CD4-positive, alpha-beta T cell treated with Interleukin-1 beta for 1 hour (primary cell): ENCODE results near the gene SPTBN2.
A peak's percentile ranks its signal among the peaks of the same experiment; 100 is the strongest.
"Not testable (repeated sequence)": the region's sequence is repeated elsewhere in the genome, so short reads cannot be mapped to it uniquely, and the experiment has no call there.

Experiments used
- DNase-seq, 2 donors: peaks; one replicate each; pipeline ENCODE4 v3.0.0-alpha.2; 2020 to 2022

SPTBN2 gene

DNA sequence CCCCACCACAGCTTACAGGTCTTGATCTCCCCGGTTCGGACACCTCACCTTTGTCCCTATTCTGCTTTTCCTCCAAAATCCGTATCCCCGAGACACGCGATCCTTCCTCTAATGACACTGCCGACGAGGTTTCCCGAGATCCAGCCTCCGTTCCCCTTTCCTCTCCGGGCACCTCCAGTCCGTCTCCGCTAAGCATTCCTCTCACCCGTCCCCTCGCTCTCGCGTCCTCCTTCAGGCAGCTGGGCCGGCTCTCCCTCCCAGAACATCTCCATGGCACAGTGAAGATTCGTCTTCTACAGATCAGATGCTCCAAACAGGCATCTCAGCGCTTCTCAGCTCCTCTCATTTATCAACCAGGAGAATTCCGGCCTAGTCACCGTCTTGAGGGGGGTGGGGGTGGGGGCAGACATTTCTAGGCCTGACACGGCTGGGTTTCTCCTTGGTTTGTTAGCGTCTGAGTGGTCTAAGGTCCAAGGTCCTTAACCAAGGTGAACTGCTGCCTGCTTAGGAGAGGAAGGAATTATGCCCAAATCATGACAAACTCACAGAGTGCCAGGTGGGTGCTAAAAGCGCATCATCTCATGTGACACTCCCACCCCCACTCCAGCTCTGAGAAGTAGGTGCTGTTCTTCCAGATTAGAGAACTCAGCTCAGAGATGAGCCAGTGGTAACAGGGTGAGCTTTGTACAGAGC lies at the start of gene SPTBN2:
Gene SPTBN2 (minus strand): TSS at position 524 of the 693 bp plus-strand sequence. CDS start 7,976 bp downstream, outside the sequence.
- DNase-seq: no peak

- DNase-seq: no peak
These were observed 39.8 kb upstream of the SPTBN2 start for GRCh38 chr11:66768818-66769217.

GRCh38 chr11:66768088-66768521 lies 39.1 kb upstream of the SPTBN2 start:
- no peak for DNase-seq

DNA sequence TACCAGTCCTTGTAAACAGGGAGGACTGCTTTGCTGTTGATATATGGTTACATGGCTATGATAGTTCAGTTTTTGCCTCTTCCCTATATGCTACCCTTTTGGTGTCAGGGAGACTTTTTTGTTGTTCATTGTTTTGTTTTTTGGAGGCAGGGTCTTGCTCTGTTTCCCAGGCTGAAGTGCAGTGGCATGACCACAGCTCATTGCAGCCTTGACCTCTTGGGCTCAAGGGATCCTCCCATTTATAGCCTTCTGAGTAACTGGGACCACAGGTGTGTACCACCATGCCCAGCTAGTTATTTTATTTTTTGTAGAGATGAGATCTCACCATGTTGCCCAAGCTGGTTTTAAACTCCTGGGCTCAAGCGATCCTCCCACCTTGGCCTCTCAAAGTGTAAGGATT lies 38.6 kb upstream of the SPTBN2 start:
- DNase-seq: no peak

GRCh38 chr11:66766681-66767080 lies 37.7 kb upstream of the SPTBN2 start:
- DNase-seq: no peak

GRCh38 chr11:66762088-66762487 lies 33.1 kb upstream of the SPTBN2 start:
- no peak for DNase-seq

GRCh38 chr11:66752148-66752547 lies 23.1 kb upstream of the SPTBN2 start:
- DNase-seq: no peak

GRCh38 chr11:66749091-66749490 lies 20.1 kb upstream of the SPTBN2 start:
- DNase-seq: no peak

DNA sequence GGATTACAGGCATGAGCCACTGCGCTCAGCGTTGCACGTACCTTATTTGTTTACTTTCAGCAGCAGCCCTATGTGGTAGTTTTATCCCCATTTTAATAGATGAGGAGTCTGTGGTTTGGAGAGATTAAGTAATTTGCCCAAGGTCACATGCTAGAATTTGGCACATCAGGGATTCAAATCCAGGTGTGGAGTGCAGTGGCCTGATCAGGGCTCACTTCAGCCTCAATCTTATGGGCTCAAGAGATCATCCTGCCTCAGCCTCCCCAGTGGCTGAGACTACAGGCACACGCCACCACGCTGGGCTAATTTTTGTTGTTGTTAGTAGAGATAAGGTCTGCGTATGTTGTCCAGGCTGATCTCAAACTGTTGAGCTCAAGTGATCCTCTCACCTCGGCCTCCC lies 18.5 kb upstream of the SPTBN2 start:
- DNase-seq: no peak

- DNase-seq: peak; percentile 31 to 34
These were observed 16.6 kb upstream of the SPTBN2 start for GRCh38 chr11:66745356-66746235.

DNA sequence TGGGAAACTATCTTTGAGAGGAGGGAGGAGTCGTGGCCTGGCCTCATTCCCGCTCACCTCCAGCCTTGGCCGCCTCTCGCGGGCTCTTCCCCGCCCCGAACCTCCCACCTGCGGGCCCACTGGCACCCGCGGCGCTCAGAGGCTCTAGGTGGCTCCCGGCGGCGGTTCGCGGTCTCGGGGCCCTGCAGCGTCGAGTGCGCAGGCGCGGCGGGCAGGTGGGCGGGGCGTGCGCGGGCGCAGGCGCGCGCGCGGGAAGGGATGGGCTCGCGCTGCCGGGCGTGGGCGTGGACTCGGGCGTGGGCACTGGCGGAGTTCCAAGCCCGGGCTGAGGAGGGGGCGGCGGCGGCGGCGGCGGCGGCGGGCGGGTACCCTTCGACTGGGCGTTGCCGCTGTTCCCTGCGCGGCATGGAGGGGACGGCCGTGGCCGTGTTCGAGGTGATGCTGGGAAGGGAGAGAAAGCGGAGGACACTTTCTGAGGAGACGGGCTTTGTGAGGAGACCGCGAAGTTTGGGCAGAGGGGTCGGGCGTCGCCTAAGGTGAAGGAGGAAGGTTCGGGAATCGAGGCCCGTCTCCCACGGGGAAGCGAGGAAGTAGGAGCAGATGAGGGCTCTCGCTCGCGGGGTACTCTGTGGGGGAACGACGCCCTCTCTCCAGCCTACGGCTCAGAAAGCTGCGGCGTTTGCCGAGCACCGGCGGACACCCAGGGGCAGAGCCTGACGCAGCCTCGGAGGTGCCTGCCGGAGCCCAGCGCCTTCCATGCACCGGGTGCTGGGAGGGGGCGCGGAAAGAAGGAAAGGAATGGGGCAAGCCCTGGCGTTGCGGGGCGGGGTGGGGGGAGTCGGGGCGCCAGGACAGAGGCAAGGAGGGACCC lies 15.7 kb upstream of the SPTBN2 start:
- peak; percentile 92 to 94 for DNase-seq

DNA sequence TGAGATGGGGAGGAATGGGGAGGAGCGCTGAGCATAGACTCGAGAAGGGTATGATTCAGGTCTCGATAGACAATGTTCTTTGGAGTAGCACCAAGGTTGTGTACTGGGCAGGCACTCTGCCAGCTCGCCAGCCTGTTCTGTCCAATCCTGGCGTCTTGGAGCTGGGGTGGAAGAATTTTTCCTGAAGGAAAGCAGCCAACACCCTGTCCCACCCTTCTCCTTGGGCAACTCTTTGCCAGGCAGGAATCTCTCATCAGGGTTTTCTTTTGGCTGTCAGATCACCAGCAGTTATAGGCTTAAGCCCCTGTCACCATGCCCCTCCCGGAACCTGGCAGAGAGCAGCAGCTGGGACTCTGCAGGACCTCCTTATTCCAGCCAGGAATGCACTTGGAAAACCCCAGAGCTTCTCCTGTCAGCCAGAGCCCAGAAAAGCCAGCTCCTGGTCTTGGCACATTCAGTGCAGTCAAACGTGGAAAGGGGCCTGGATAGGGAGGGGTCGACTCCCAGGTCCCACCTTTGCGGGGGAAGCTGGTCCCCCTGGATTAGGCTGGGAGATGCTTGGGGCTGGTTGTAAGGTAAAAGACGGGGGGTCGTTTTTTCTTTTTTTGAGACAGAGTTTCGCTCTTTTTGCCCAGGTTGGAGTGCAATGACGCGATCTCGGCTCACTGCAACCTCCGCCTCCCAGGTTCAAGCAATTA lies 14.4 kb upstream of the SPTBN2 start:
- no peak for DNase-seq

DNA sequence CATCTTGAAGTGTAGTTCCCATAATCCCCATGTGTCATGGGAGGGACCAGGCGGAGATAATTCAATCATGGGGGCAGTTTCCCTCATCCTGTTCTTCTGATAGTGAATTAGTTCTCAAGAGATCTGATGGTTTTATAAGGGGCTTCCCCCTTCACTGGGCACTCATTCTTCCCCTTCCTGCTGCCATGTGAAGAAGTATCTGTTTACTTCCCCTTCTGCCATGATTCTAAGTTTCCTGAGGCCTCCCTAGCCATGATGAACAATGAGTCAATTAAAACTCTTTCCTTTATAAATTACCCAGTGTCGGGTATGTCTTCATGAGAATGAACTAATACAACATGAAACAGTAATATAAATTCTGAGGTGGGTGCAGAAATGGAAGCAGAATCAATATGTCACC lies 12.1 kb upstream of the SPTBN2 start:
- no peak for DNase-seq

DNA sequence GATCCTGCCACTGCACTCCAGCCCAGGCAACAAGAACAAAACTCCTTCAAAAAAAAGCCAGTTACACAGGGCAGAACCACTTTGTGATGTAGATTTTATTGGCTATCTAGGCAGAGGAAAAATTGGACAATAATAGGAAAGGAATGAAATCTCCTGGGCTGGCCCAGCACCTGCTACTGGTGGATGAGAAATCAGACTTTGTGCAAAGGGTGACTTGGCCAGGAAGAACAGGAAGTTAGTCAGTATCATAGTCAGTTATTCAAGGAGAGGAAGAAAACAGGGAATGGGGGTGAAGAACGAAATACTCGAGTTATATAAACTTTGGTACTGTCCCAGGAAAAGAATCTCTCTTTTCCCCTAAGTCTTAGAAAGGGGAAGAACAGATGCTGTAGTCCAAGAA lies 11.0 kb upstream of the SPTBN2 start:
- DNase-seq: no peak

DNA sequence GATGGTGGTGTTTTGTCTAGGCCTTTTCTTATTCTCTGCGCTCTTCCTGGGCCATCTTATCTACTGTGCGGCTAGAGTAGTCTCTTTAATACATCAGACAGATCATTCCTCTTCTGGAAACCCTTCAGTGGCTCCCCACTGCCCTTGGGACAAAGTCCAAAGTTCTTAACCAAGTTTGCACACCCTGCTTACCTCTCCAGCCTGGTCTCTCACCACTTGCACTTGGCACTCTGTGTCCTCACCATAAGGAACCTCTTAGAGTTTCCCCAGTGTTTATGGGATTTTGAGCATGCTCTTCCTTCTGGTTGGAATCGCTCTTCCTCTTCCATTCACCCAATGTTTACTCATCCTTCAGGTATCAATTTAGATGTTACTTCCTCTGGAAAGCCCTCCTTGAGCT lies 5.2 kb upstream of the SPTBN2 start:
- DNase-seq: no peak

GRCh38 chr11:66729447-66729846 lies 431 bp upstream of the SPTBN2 start:
- DNase-seq: no peak

DNA sequence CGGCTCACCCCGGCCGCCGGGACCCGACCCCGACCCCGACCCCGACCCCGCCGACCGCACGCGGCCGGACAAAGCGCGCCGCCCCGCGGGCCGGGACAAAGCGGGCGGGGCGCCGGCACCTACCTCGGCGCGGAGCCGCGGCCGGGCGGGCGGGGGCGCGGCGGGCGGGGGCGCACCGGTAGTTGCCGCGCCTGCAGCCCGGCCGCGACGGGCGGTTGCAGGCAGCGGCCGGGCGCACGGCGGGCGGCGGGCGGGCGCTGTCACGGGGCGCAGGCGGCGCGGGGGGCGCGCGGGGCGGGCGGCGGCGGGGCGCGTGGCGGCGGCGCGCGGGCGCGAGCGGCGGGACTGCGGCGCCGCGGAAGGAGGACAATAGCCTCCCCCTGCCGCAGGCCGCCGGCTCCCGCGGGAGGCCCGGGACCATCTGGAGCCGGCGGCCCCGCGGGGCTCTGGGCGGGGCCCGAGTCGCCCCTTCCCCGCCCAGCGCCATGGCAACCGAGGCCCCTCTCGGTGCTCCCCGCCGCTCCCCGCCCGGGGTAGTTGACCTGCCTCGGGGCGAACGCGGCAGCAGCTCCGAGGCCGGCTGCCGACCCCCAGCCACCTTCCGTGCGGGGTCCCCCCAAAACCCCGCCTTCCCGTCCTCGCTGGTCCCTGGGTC lies 851 bp downstream of the SPTBN2 start:
- no peak for DNase-seq

DNA sequence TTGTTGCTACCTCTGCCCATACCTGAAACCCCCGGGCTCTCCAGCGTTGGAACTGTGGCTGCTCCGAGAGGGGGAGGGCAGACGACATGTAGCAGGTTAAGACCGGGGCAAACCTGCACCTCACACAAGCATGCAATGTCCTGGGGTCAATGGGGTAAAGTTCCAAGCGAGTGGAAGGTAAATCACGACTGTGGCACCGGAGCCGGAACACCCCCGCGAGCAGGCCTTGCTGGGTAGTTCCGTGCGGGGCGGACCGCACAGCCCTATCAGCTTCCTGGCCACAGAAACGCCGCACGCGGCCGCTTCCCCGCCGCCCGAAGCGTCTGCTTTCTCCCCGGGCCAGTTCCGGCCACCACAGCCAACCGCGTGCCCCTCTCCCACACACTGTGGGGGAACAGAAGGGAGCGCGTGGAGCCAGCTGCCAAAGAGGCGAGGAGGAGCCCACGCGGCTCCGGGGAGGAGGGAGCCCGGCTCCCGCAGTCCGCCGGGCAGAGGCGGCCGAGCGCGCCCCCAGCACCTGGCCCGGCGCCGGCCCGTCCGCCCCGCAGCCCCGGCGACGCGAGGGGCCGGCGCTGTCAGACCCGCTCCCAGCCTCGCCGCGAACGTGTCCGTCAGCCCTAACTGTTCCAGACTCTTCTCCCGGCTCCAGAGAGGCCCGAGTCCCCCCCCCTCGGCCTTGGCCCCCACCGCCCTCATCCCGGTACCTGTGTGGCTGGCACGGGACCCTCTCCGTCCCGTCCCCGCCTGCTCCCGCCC lies 1.6 kb downstream of the SPTBN2 start:
- DNase-seq: peak; percentile 13 to 15

DNA sequence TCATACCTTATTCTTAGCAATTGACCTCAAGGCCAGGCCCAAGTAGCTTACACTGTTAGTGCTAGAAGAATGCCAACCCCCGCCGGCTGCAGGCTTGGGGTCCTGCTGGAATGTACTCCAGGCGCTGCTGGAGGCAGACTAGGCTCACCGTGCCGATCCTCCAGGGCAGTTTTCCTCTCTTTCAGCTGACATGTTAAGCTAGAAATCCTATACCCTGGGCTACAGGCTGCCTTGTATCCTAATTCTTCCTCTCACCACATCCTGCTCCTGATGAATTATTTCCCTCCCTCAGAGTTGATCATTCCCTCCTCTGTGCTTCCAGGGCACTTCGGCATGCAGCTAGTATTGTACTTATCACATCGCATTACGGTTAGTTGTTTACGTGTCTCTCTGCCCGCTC lies 3.4 kb downstream of the SPTBN2 start:
- no peak for DNase-seq

- DNase-seq: no peak
These were observed 3.9 kb downstream of the SPTBN2 start for GRCh38 chr11:66725114-66725513.

GRCh38 chr11:66724167-66724566 lies 4.8 kb downstream of the SPTBN2 start:
- not testable (repeated sequence) for DNase-seq
